HCT116 (cell line): Measurements from ENCODE around the gene NECTIN4. TPM values are rescaled to one million over a fixed set of nuclear protein-coding genes. Genes with fewer than 3 reads are reported as not detected.

Source experiments
- ATAC-seq: fragments of 200-7000 bp; cut with Tn5 transposase; 2 replicates; pipeline ENCODE4 v1.9.1; 2020; ENCODE audit warnings: mild to moderate bottlenecking, moderate library complexity
- BruUV-seq: library from RNA; stranded (reverse); fragments of 400-500 nt; replicated peaks from 2 replicates; lab custom pipeline; 2021; lab: Mats Ljungman, UMichigan
- CTCF ChIA-PET: fragments of 300-600 bp; sonication (Branson Sonifier 250); formaldehyde crosslinking; loops from one replicate; lab custom pipeline; 2021; ENCODE audit warnings: antibody characterized with exemption; lab: Charles Lee
- POLR2A ChIA-PET: fragments of 300-600, 350-600 bp; sonication (Branson Sonifier 250); formaldehyde crosslinking; loops from one replicate; lab custom pipeline; 2021; ENCODE audit warnings: antibody characterized with exemption; lab: Charles Lee
- RAD21 ChIA-PET, 2 experiments: fragments of 300-600 bp; sonication (Branson Sonifier 250); formaldehyde crosslinking; loops; one replicate each; lab custom pipeline; 2023; ENCODE audit warnings: low total read pairs in 2 of 2; ENCODE audit not compliant: uncharacterized antibody in 2 of 2, unreplicated experiment in 2 of 2, low non-redundant PET in 1 of 2; lab: Charles Lee
- DNase-seq: peaks from one replicate; pipeline ENCODE4 v3.0.0-alpha.2; 2010; ENCODE audit warnings: low read depth, low spot score
- H2AFZ ChIP-seq: fragments of 200-600 bp; shearing (Covaris generic), sonication (generic); 2 replicates; pipeline ENCODE4 v1.6.1; 2017; ENCODE audit warnings: low read depth, mixed run types, mixed read lengths, antibody characterized with exemption, low read length; ENCODE audit not compliant: poor library complexity, severe bottlenecking
- H3K27ac ChIP-seq: 2 replicates; pipeline ENCODE4 v1.5.1; 2012; ENCODE audit warnings: low read depth, low read length
- H3K27me3 ChIP-seq: fragments of 200-600 bp; sonication (generic); 2 replicates; pipeline ENCODE4 v1.6.1; 2016; ENCODE audit warnings: mixed run types, low read length, mixed read lengths; ENCODE audit not compliant: insufficient read depth
- H3K36me3 ChIP-seq, 2 experiments: fragments of 200-500 bp in 1 of 2; fragments of 200-600 bp in 1 of 2; sonication (Bioruptor generic) in 1 of 2; sonication (generic) in 1 of 2; 2 replicates each; pipeline versions ENCODE4 v1.5.1 to v1.6.1; 2014 to 2016; ENCODE audit warnings: low read length in 2 of 2, inconsistent platforms in 1 of 2, mixed read lengths in 1 of 2, mixed run types in 1 of 2; ENCODE audit not compliant: insufficient read depth in 2 of 2, control insufficient read depth in 1 of 2
- H3K4me1 ChIP-seq, 2 experiments: fragments of 200-600 bp in 1 of 2; sonication (generic) in 1 of 2; 2 replicates each; pipeline versions ENCODE4 v1.5.1 to v1.6.1; 2012 to 2017; ENCODE audit warnings: low read length in 2 of 2, inconsistent platforms in 1 of 2, mild to moderate bottlenecking in 1 of 2, mixed read lengths in 1 of 2, mixed run types in 1 of 2, moderate library complexity in 1 of 2; ENCODE audit not compliant: insufficient read depth in 2 of 2, control insufficient read depth in 1 of 2
- H3K4me2 ChIP-seq: fragments of 200-600 bp; sonication (generic); 2 replicates; pipeline ENCODE4 v1.6.1; 2017; ENCODE audit warnings: mixed run types, low read length, mixed read lengths
- H3K4me3 ChIP-seq, 2 experiments: fragments of 200-600 bp in 1 of 2; sonication (generic) in 1 of 2; replicated peaks in 1 of 2; 2 replicates each; pipeline ENCODE4 v1.5.1; 2011 to 2016; ENCODE audit warnings: low read length in 2 of 2, control low read depth in 1 of 2, low read depth in 1 of 2, mild to moderate bottlenecking in 1 of 2, mixed read lengths in 1 of 2, mixed run types in 1 of 2
- H3K79me2 ChIP-seq: fragments of 200-600 bp; sonication (generic); 2 replicates; pipeline ENCODE4 v1.6.1; 2017; ENCODE audit warnings: mild to moderate bottlenecking, mixed run types, low read length, moderate library complexity, mixed read lengths; ENCODE audit not compliant: insufficient read depth
- H3K9ac ChIP-seq: fragments of 200-600 bp; sonication (generic); 2 replicates; pipeline ENCODE4 v1.6.1; 2016; ENCODE audit warnings: low read length, mixed read lengths
- H3K9me2 ChIP-seq: fragments of 200-600 bp; sonication (generic), shearing (Covaris generic); 2 replicates; pipeline ENCODE4 v1.6.1; 2017; ENCODE audit warnings: mixed run types, mild to moderate bottlenecking, moderate library complexity; ENCODE audit not compliant: insufficient read depth
- H3K9me3 ChIP-seq, 2 experiments: fragments of 200-500 bp in 1 of 2; fragments of 200-600 bp in 1 of 2; sonication (Bioruptor generic) in 1 of 2; sonication (generic) in 1 of 2; 2 replicates each; pipeline ENCODE4 v1.6.1; 2014 to 2017; ENCODE audit warnings: low read length in 2 of 2, mixed read lengths in 2 of 2, inconsistent platforms in 1 of 2, low read depth in 1 of 2, mild to moderate bottlenecking in 1 of 2, mixed run types in 1 of 2, moderate library complexity in 1 of 2; ENCODE audit not compliant: control insufficient read depth in 1 of 2, insufficient read depth in 1 of 2
- H4K20me1 ChIP-seq: fragments of 200-600 bp; sonication (generic), shearing (Covaris generic); 2 replicates; pipeline ENCODE4 v1.6.1; 2017; ENCODE audit warnings: mixed run types, mild to moderate bottlenecking, moderate library complexity; ENCODE audit not compliant: insufficient read depth
- ATF3 ChIP-seq: IDR thresholded peaks from 2 replicates; pipeline ENCODE4 v1.6.1; 2012
- CBX3 ChIP-seq: IDR thresholded peaks from 2 replicates; pipeline ENCODE4 v1.6.1; 2012; ENCODE audit warnings: low read depth
- CTCF ChIP-seq, 3 experiments: fragments of 200-600 bp in 1 of 3; sonication (generic) in 1 of 3; IDR thresholded peaks in 2 of 3; conservative IDR thresholded peaks in 1 of 3; 2 replicates each; pipeline ENCODE4 v1.5.1; 2012 to 2017; ENCODE audit warnings: low read depth in 2 of 3, low read length in 2 of 3, antibody characterized with exemption in 1 of 3, borderline replicate concordance in 1 of 3, control low read depth in 1 of 3, mild to moderate bottlenecking in 1 of 3, mixed read lengths in 1 of 3, mixed run types in 1 of 3, moderate library complexity in 1 of 3; ENCODE audit not compliant: insufficient read depth in 1 of 3
- EGR1 ChIP-seq: IDR thresholded peaks from 2 replicates; pipeline ENCODE4 v1.6.1; 2012; ENCODE audit warnings: low read depth
- ELF1 ChIP-seq: IDR thresholded peaks from 2 replicates; pipeline ENCODE4 v1.6.1; 2012; ENCODE audit warnings: low read depth, borderline replicate concordance
- EZH2 ChIP-seq: fragments of 200-600 bp; sonication (generic); IDR thresholded peaks from 2 replicates; pipeline ENCODE4 v1.6.1; 2017; ENCODE audit warnings: antibody characterized with exemption, mixed run types
- EZH2phosphoT487 ChIP-seq: fragments of 200-600 bp; IDR thresholded peaks from 2 replicates; pipeline ENCODE4 v1.6.1; 2018; ENCODE audit warnings: antibody characterized with exemption, borderline replicate concordance
- FOSL1 ChIP-seq: IDR thresholded peaks from 2 replicates; pipeline ENCODE4 v1.6.1; 2012; ENCODE audit warnings: low read depth
- MAX ChIP-seq: IDR thresholded peaks from 2 replicates; pipeline ENCODE4 v1.6.1; 2012
- POLR2AphosphoS5 ChIP-seq: IDR thresholded peaks from 2 replicates; pipeline ENCODE4 v1.6.1; 2011; ENCODE audit warnings: mild to moderate bottlenecking, low read depth, low read length, moderate library complexity
- REST ChIP-seq: IDR thresholded peaks from 2 replicates; pipeline ENCODE4 v1.6.1; 2012; ENCODE audit warnings: low read depth
- SP1 ChIP-seq: IDR thresholded peaks from 2 replicates; pipeline ENCODE4 v1.6.1; 2012; ENCODE audit warnings: low read depth
- SRF ChIP-seq: IDR thresholded peaks from 2 replicates; pipeline ENCODE4 v1.6.1; 2012; ENCODE audit warnings: low read depth
- ZBTB33 ChIP-seq: IDR thresholded peaks from 2 replicates; pipeline ENCODE4 v1.6.1; 2011; ENCODE audit warnings: mild to moderate bottlenecking, low read length, moderate library complexity; ENCODE audit not compliant: insufficient replicate concordance; ENCODE audit errors: extremely low read depth
- ZNF274 ChIP-seq: fragments of 200-500 bp; sonication (Bioruptor generic); IDR thresholded peaks from 2 replicates; pipeline ENCODE4 v1.6.1; 2014; ENCODE audit warnings: mild to moderate bottlenecking, low read depth, low read length, inconsistent platforms
- intact Hi-C: fragments of 100-400 bp; cut with micrococcal nuclease; formaldehyde crosslinking; loops from 2 replicates; pipeline ENCODE4 v1.10.0; 2022
- total RNA-seq: library from RNA; stranded (reverse); gene quantifications from one replicate; pipeline ENCODE4 v1.2.1, GENCODE V29; 2021; ENCODE audit not compliant: unreplicated experiment

The NECTIN4 gene
- total RNA-seq, 1 experiment from 2014 or later: 3.3 TPM

- no peak for TF ChIP-seq EZH2
- TF ChIP-seq, all 23 proteins: peak for 0
Observed at GRCh38 chr1:161088587-161089110, 709 bp downstream of the NECTIN4 start (continued).

GRCh38 chr1:161086457-161086856 lies 2.9 kb downstream of the NECTIN4 start:
- Histone ChIP-seq H3K4me2 (peak overlapping the region; percentile 22), H3K79me2 (no peaks in the 10 kb centered on the region), H3K4me1 (peaks cover 35 to 85% of the 10 kb centered on the region in 2 experiments), H3K9me2 (no peaks in the 10 kb centered on the region), H4K20me1 (no peaks in the 10 kb centered on the region), H3K27ac (no peak overlapping the region), H3K9ac (no peak overlapping the region), H3K9me3 (no peaks in the 10 kb centered on the region), H3K4me3 (no peak overlapping the region), H3K36me3 (no peaks in the 10 kb centered on the region), H3K27me3 (no peaks in the 10 kb centered on the region), H2AFZ (no peak overlapping the region)
- RAD21 ChIA-PET: no interaction called here
- CTCF ChIA-PET: no interaction called here
- intact Hi-C loops: no loop called here
- POLR2A ChIA-PET: no interaction called here
- TF ChIP-seq SP1: no peak
- TF ChIP-seq FOSL1: no peak
- TF ChIP-seq EZH2phosphoT487: no peak
- TF ChIP-seq REST: no peak
- TF ChIP-seq EZH2: no peak
- TF ChIP-seq SRF: no peak
- TF ChIP-seq ZBTB33: no peak
- TF ChIP-seq ELF1: no peak
- TF ChIP-seq POLR2AphosphoS5: no peak
- no peak for TF ChIP-seq EGR1
- no peak for TF ChIP-seq CTCF (IDR thresholded peaks at IDR 0.05 in 2 of 3, conservative IDR thresholded peaks at IDR 0.05 in 1 of 3; ENCODE audit: borderline replicate concordance in 1 of 3, insufficient read depth in 1 of 3, low read depth in 2 of 3, low read length in 2 of 3)
- no peak for TF ChIP-seq ATF3
- TF ChIP-seq CBX3: no peak
- TF ChIP-seq ZNF274: no peak
- no peak for TF ChIP-seq MAX
- no TSS peak for BruUV-seq
- ATAC-seq (no peak), DNase-seq (no peak)
